Activated CD8-positive, alpha-beta T cell treated with anti-CD3 and anti-CD28 coated beads for 36 hours (primary cell): Measurements from ENCODE around the gene PDE2A. TPM values are rescaled to one million over a fixed set of nuclear protein-coding genes. Genes with fewer than 3 reads are reported as not detected.
A peak's percentile ranks its signal among the peaks of the same experiment; 100 is the strongest.

ENCODE experiments used
- ATAC-seq: fragments of 200-7000 bp; cut with Tn5 transposase; one replicate; pipeline ENCODE4 v1.10.0; 2021; ENCODE audit warnings: mild to moderate bottlenecking, moderate library complexity
- CTCF ChIA-PET: fragments of 350-600 bp; sonication (Branson Sonifier 250); formaldehyde crosslinking; loops from one replicate; lab custom pipeline; 2021; ENCODE audit warnings: antibody characterized with exemption; lab: Charles Lee
- POLR2A ChIA-PET: fragments of 350-600 bp; sonication (Branson Sonifier 250); formaldehyde crosslinking; loops from one replicate; lab custom pipeline; 2021; ENCODE audit warnings: antibody characterized with exemption; lab: Charles Lee
- DNase-seq: peaks from one replicate; pipeline ENCODE4 v3.0.0-alpha.2; 2020
- H3K27ac Mint-ChIP-seq: one replicate; pipeline ENCODE4 v1.8.0; 2021; ENCODE audit warnings: mild to moderate bottlenecking, mixed read lengths
- H3K27me3 Mint-ChIP-seq: one replicate; pipeline ENCODE4 v1.8.0; 2021; ENCODE audit warnings: mixed read lengths
- H3K36me3 Mint-ChIP-seq: one replicate; pipeline ENCODE4 v1.8.0; 2021; ENCODE audit warnings: low read depth, mixed read lengths
- H3K4me1 Mint-ChIP-seq: one replicate; pipeline ENCODE4 v1.8.0; 2021; ENCODE audit warnings: low read depth, mixed read lengths
- H3K4me3 Mint-ChIP-seq: one replicate; pipeline ENCODE4 v1.8.0; 2021; ENCODE audit warnings: mild to moderate bottlenecking, moderate library complexity, mixed read lengths
- H3K9me3 Mint-ChIP-seq: one replicate; pipeline ENCODE4 v1.8.0; 2021; ENCODE audit warnings: mixed read lengths
- CTCF ChIP-seq: fragments of 200-600 bp; IDR thresholded peaks from one replicate; pipeline ENCODE4 v1.8.0; 2022; ENCODE audit warnings: antibody characterized with exemption, mild to moderate bottlenecking
- intact Hi-C: fragments of 100-400 bp; cut with micrococcal nuclease; formaldehyde crosslinking; loops from one replicate; pipeline ENCODE4 v1.10.0; 2022
- total RNA-seq, 2 experiments: library from RNA; stranded (reverse); gene quantifications; one replicate each; pipeline ENCODE4 v1.2.3, GENCODE V29; 2021

Gene PDE2A
- total RNA-seq, 2 experiments from 2014 or later: 0.14 to 0.72 TPM

- ATAC-seq: no peak
- ChIA-PET CTCF (no interaction called here), POLR2A (no interaction called here)
- Mint-ChIP-seq H3K27ac (no peak overlapping the region), H3K4me3 (no peak overlapping the region), H3K27me3 (no peaks in the 10 kb centered on the region), H3K36me3 (peaks cover 19% of the 10 kb centered on the region), H3K4me1 (peaks cover 12% of the 10 kb centered on the region), H3K9me3 (no peaks in the 10 kb centered on the region)
- TF ChIP-seq CTCF: no peak
- DNase-seq: no peak
- intact Hi-C loops: no loop called here
These were observed 36.9 kb upstream of the PDE2A start for GRCh38 chr11:72711141-72711540.

DNA sequence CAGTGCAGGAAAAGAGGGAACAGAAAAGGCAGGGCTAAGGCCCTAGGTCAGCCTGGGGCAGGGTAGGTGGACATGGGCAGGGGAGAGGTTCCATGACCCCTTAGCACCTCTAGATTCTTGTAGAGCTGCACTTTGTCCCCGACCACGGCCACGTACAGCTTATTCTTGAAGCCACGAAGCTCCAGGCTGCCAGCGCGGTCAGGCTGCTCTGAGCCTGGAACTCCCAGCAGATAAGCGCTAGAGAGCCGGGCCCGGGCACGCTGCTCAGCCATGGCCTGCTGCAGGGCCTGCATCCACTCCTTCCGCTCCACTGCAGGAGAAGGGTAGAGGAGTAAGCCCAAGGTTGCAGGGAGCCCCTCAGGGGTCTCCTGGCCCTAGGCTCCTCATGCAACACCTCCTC, 36.1 kb upstream of the PDE2A start:
- peaks cover 21% of the 10 kb centered on the region for H3K36me3 Mint-ChIP-seq
- no peaks in the 10 kb centered on the region for H3K9me3 Mint-ChIP-seq
- no peak overlapping the region for H3K27ac Mint-ChIP-seq
- intact Hi-C loops: no loop called here
- no peak for TF ChIP-seq CTCF
- peaks cover 6% of the 10 kb centered on the region for H3K4me1 Mint-ChIP-seq
- H3K4me3 Mint-ChIP-seq: no peak overlapping the region
- CTCF ChIA-PET: no interaction called here
- DNase-seq (no peak), ATAC-seq (no peak)
- POLR2A ChIA-PET: no interaction called here
- H3K27me3 Mint-ChIP-seq: no peaks in the 10 kb centered on the region

- intact Hi-C loops: no loop called here
- TF ChIP-seq CTCF: no peak
These were observed 35.4 kb upstream of the PDE2A start for GRCh38 chr11:72709478-72710238.

GRCh38 chr11:72707032-72707431, 32.8 kb upstream of the PDE2A start:
- no peaks in the 10 kb centered on the region for H3K4me1 Mint-ChIP-seq
- H3K4me3 Mint-ChIP-seq: no peak overlapping the region
- no peak for TF ChIP-seq CTCF
- CTCF ChIA-PET: no interaction called here
- no peaks in the 10 kb centered on the region for H3K9me3 Mint-ChIP-seq
- intact Hi-C loops: no loop called here
- ATAC-seq (no peak), DNase-seq (no peak)
- POLR2A ChIA-PET: no interaction called here
- peaks cover 16% of the 10 kb centered on the region for H3K36me3 Mint-ChIP-seq
- no peak overlapping the region for H3K27ac Mint-ChIP-seq
- H3K27me3 Mint-ChIP-seq: no peaks in the 10 kb centered on the region

More at GRCh38 chr11:72709478-72710238, 35.4 kb upstream of the PDE2A start:
- Mint-ChIP-seq H3K27ac (no peak overlapping the region), H3K36me3 (peaks cover 21% of the 10 kb centered on the region), H3K9me3 (no peaks in the 10 kb centered on the region), H3K27me3 (no peaks in the 10 kb centered on the region), H3K4me3 (no peak overlapping the region), H3K4me1 (peaks cover 3% of the 10 kb centered on the region)
- DNase-seq (no peak), ATAC-seq (no peak)
- CTCF ChIA-PET: no interaction called here
- POLR2A ChIA-PET: no interaction called here

GRCh38 chr11:72706579-72706978, 32.4 kb upstream of the PDE2A start:
- no peak overlapping the region for H3K4me3 Mint-ChIP-seq
- ChIA-PET CTCF (no interaction called here), POLR2A (no interaction called here)
- no peaks in the 10 kb centered on the region for H3K4me1 Mint-ChIP-seq
- intact Hi-C loops: no loop called here
- peaks cover 19% of the 10 kb centered on the region for H3K36me3 Mint-ChIP-seq
- peak overlapping the region; percentile 63 for H3K27ac Mint-ChIP-seq
- DNase-seq (no peak), ATAC-seq (no peak)
- no peaks in the 10 kb centered on the region for H3K27me3 Mint-ChIP-seq
- H3K9me3 Mint-ChIP-seq: no peaks in the 10 kb centered on the region
- no peak for TF ChIP-seq CTCF
